Activated T-helper 17 cell treated with anti-CD3 and anti-CD28 coated beads, Interleukin-2, amount 50 U/mL, for 72 hours (primary cell): ENCODE data around the gene TBC1D5. TPM values are rescaled to one million over a fixed set of nuclear protein-coding genes. Genes with fewer than 3 reads are reported as not detected.

Experiments
- ATAC-seq: fragments of 150-1000 bp; cut with Tn5 transposase; replicated peaks from 2 replicates; pipeline ENCODE4 v1.10.0; 2021; ENCODE audit warnings: mild to moderate bottlenecking, moderate library complexity
- H3K27ac Mint-ChIP-seq: one replicate; pipeline ENCODE4 v1.8.0; 2022; ENCODE audit warnings: mixed read lengths
- H3K27me3 Mint-ChIP-seq: one replicate; pipeline ENCODE4 v1.8.0; 2022; ENCODE audit warnings: mixed read lengths
- H3K36me3 Mint-ChIP-seq: one replicate; pipeline ENCODE4 v1.8.0; 2022; ENCODE audit warnings: low read depth, mild to moderate bottlenecking, mixed read lengths
- H3K4me1 Mint-ChIP-seq: one replicate; pipeline ENCODE4 v1.8.0; 2022; ENCODE audit warnings: mixed read lengths
- H3K4me3 Mint-ChIP-seq: one replicate; pipeline ENCODE4 v1.8.0; 2022; ENCODE audit warnings: mild to moderate bottlenecking, mixed read lengths
- H3K9me3 Mint-ChIP-seq: one replicate; pipeline ENCODE4 v1.8.0; 2022; ENCODE audit warnings: mixed read lengths
- total RNA-seq, 2 donors: library from RNA; stranded (reverse); gene quantifications; one replicate each; pipeline ENCODE4 v1.2.3, GENCODE V29; 2022

The TBC1D5 gene
- total RNA-seq, 2 donors from 2014 or later = 43.9 to 53.2 TPM

DNA sequence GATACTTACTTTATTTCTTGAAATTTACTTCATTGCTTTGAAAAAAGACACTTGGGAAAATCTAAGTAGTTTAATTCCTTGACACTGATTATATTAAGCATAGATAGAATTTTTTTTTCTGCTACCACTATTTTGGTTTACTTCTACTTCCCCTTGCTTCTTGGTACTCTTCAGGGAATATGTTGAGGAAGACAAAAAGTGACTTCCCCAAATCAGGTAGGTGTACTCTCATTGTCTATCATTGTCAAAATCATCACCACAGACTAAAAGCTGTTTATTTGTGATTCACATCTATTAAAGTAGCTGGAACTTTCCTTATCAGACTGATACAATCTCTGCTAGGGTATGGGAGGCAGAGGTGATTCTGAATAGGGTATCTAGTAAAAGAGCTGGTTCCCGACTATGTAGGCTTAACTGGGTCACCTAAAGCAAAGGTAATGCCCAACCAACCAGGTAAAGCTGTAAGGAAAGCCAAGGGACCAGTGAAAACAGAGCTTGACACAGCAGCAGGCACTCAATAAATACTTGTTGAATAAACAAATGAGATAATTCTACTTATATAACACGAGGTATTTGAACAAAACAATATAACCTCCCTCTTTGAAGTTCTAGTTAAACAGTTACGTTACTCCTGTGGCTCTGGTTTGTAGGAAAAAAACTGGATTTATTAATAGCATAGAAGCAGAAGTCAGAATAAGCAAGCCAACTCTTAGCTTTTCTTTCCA, 510.7 kb downstream of the TBC1D5 start:
- ATAC-seq = no peak
- Mint-ChIP-seq H3K27ac (no peak overlapping the region), H3K4me1 (peaks cover 11% of the 10 kb centered on the region), H3K9me3 (no peaks in the 10 kb centered on the region), H3K27me3 (no peaks in the 10 kb centered on the region), H3K4me3 (no peak overlapping the region), H3K36me3 (no peaks in the 10 kb centered on the region)

DNA sequence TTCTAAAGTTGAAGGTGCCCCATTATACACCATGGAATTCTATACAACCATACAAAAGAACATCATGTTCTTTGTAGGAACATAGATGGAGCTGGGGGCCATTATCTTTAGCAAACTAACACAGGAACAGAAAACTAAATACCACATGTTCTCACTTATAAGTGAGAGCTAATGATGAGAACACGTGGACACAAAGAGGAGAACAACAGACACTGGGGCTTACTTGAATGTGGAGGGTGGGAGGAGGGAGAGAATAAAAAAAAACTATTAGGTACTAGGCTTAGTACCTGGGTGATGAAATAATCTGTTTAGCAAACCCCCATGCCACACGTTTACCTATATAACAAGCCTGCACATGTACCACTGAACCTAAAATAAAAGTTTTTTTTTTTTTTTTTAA, 515.0 kb downstream of the TBC1D5 start:
- H3K4me1 Mint-ChIP-seq = no peaks in the 10 kb centered on the region
- H3K27me3 Mint-ChIP-seq = no peaks in the 10 kb centered on the region
- peak overlapping the region; percentile 9 for H3K27ac Mint-ChIP-seq
- no peak overlapping the region for H3K4me3 Mint-ChIP-seq
- ATAC-seq = no peak
- peaks cover 5% of the 10 kb centered on the region for H3K36me3 Mint-ChIP-seq
- H3K9me3 Mint-ChIP-seq = no peaks in the 10 kb centered on the region

DNA sequence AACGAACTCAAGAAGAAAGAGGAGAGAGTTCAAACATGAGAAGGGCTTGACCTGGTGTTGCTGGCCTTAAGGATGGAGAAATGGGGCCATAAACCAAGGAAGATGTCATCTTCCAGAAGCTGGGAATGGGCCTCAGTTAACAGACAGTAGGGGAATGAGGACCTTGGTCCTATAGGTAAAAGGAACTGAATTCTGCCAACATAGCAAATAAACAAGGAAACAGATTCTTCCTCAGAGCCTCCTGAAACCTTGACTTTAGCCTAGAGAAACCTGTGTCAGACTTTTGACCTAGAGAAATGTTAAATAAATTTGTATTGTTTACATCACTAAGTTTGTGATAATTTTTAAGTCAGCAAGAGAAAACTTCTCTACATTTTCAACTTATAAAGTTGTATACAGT, 520.9 kb downstream of the TBC1D5 start:
- Mint-ChIP-seq H3K4me3 (no peak overlapping the region), H3K27ac (no peak overlapping the region), H3K27me3 (no peaks in the 10 kb centered on the region), H3K9me3 (no peaks in the 10 kb centered on the region), H3K36me3 (peaks cover 22% of the 10 kb centered on the region), H3K4me1 (no peaks in the 10 kb centered on the region)
- no peak for ATAC-seq

DNA sequence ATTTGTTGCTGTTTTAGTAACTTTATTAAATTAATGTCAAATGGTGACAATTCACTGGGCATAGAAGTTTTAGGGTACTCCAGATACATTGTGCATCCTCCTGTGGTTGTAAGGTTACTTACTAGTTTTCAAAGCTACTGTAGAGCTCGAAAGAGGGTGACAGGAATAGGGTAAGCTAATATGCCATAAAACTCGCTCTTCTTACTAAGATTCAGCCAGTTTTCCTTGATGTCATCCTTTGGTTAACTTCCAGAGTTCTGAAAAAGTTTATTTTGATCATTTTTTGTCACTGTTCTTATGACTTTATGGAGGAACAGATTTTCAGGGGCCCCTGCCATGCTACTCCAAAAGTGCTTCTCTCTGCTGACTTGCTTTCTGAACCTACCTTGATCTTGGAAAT, 522.8 kb downstream of the TBC1D5 start:
- Mint-ChIP-seq H3K27ac (no peak overlapping the region), H3K27me3 (no peaks in the 10 kb centered on the region), H3K4me1 (no peaks in the 10 kb centered on the region), H3K36me3 (peaks cover 22% of the 10 kb centered on the region), H3K9me3 (no peaks in the 10 kb centered on the region), H3K4me3 (no peak overlapping the region)
- ATAC-seq = no peak

DNA sequence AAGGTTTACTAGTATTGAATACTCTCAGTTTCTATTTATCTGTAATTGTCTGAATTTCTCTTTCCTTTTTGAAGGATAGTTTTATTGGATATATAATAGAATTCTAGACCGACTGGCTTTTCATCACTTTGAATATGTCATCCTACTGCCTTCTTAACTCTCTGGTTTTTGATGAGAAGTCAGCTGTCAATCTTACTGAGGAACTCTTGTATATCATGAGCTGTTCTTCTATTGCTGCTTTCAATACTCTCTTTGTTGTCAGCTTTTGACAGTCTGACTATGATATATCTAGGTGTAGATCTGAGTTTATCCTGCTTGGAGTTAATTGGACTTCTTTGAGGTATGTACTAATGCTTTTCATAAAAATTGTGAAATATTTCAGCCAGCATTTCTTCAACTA, 523.8 kb downstream of the TBC1D5 start:
- Mint-ChIP-seq H3K27ac (no peak overlapping the region), H3K36me3 (peaks cover 22% of the 10 kb centered on the region), H3K4me3 (no peak overlapping the region), H3K9me3 (no peaks in the 10 kb centered on the region), H3K4me1 (no peaks in the 10 kb centered on the region), H3K27me3 (no peaks in the 10 kb centered on the region)
- ATAC-seq = no peak

DNA sequence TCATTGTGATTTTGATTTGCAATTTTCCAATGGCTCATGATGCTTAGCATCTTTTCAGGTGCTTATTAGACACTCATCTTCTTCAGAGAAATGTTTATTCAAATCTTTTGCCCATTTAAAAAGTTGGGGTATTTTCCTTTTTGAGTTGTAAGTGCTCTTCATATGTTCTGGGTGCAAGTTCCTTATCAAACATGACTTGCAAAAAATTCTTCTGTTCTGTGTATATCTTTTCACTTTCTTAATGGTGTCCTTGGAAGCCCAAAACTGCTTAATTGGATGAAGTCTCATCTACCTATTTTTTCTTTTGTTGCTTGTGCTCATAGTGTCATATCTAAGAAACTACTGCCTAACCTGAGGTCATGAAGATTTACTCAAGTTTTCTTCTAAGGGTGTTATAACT, 524.8 kb downstream of the TBC1D5 start:
- Mint-ChIP-seq H3K4me3 (no peak overlapping the region), H3K36me3 (peaks cover 22% of the 10 kb centered on the region), H3K4me1 (no peaks in the 10 kb centered on the region), H3K9me3 (no peaks in the 10 kb centered on the region), H3K27ac (no peak overlapping the region), H3K27me3 (no peaks in the 10 kb centered on the region)
- ATAC-seq = no peak

DNA sequence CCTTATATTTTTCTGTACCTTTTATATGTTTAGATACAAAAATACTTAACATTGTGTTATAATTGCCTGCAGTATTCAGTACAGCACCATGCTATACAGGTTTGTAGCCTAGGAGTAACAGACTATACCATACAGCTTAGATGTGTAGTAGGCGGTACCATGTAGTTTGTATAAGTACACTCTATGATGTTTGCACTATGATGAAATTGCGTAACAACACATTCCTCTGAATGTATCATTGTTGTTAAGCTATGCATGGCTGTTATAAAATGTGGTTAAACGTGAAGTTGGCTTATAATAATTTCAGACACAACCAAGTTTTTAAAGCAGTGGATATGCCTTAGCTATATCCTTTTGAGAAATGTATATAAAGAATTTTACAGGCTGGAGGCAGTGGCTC, 529.3 kb downstream of the TBC1D5 start:
- peaks cover 27% of the 10 kb centered on the region for H3K36me3 Mint-ChIP-seq
- no peaks in the 10 kb centered on the region for H3K27me3 Mint-ChIP-seq
- H3K27ac Mint-ChIP-seq = no peak overlapping the region
- no peak overlapping the region for H3K4me3 Mint-ChIP-seq
- ATAC-seq = no peak
- no peaks in the 10 kb centered on the region for H3K4me1 Mint-ChIP-seq
- no peaks in the 10 kb centered on the region for H3K9me3 Mint-ChIP-seq

DNA sequence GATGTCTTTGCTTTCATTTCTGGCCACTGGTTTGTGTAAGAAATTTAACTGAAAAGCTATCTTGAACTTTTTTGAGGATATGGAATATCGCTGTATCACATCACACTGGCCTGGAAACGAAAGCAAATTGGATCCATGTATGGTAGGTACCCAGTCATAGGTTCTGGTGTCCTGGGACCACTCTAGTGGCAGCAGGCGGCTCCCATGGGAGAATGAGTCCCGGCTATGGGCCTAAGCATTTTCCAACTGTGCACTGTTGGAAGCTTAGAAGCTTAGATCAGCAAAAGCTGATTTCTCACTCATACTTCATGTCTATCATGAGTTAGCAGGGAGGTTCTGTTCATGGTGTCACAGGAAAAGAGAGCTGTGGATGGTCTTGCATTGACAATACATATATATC, 534.5 kb downstream of the TBC1D5 start:
- peaks cover 36% of the 10 kb centered on the region for H3K36me3 Mint-ChIP-seq
- ATAC-seq = no peak
- no peaks in the 10 kb centered on the region for H3K27me3 Mint-ChIP-seq
- no peak overlapping the region for H3K4me3 Mint-ChIP-seq
- H3K4me1 Mint-ChIP-seq = no peaks in the 10 kb centered on the region
- no peak overlapping the region for H3K27ac Mint-ChIP-seq
- peaks cover 6% of the 10 kb centered on the region for H3K9me3 Mint-ChIP-seq

DNA sequence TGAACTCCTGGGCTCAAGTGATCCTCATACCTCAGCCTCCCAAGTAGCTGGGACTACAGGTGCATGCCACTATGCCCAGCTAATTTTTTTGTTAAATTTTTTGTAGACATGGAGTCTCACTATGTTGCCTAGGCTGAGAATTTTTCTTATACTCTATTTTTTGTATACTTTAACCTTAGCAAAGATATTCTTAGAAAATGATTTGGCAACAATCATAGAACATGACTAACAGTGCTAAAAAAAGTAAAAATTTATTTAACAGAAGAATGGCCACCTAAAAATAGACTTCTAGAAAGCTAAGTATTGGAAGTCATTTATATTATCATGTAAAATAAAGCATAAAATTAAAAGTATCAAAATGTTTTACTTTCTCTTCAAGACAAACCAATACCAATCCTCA, 535.4 kb downstream of the TBC1D5 start:
- H3K4me3 Mint-ChIP-seq = no peak overlapping the region
- no peak overlapping the region for H3K27ac Mint-ChIP-seq
- peaks cover 43% of the 10 kb centered on the region for H3K36me3 Mint-ChIP-seq
- no peak for ATAC-seq
- H3K4me1 Mint-ChIP-seq = no peaks in the 10 kb centered on the region
- H3K9me3 Mint-ChIP-seq = peaks cover 9% of the 10 kb centered on the region
- H3K27me3 Mint-ChIP-seq = no peaks in the 10 kb centered on the region

DNA sequence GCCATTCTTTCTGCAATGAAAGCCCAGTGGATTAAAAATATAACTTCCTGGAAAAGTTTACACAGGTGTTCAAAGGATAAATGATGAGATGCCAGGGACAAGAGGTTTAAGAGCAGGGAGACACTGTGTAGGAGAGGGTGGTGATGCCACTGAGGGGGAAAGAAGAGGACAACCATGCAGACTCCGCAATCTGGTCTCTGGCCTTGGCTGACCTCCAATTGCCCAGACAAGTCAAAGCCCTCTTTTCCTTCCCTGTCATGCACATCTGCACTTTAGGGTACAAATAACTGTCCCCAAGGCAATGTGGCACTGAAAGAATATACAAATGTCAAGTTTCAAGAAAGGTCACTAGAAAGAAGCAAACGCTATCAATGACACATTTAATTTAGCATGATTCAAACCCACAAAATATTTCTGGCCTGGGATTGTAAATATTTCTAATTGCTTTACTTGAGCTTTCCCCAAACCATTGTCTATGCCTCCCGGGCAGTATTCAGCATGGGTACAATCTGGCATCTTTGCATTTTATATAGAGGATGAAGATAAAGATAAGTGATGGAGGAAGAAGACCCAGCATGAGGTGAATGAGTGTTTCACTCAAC, 538.3 kb downstream of the TBC1D5 start:
- no peak overlapping the region for H3K4me3 Mint-ChIP-seq
- H3K4me1 Mint-ChIP-seq = no peaks in the 10 kb centered on the region
- H3K9me3 Mint-ChIP-seq = peaks cover 13% of the 10 kb centered on the region
- H3K36me3 Mint-ChIP-seq = peaks cover 29% of the 10 kb centered on the region
- H3K27ac Mint-ChIP-seq = no peak overlapping the region
- no peaks in the 10 kb centered on the region for H3K27me3 Mint-ChIP-seq
- no peak for ATAC-seq

DNA sequence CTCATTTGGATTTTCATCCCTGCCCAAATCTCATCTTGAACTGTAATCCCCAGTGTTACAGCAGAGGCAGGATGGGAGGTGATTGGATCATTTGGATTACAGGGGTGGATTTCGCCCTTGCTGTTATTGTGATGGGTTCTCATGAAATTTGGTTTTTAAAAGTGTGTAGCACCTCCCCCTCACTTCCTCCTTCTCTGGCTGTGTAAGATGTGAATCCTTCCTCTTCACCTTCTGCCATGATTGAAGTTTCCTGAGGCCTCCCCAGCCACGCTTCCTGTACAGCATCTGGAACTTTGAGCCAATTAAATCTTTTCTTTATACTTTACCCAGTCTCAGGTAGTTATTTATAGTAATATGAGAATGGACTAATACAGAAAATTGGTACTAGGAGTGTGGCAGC, 540.9 kb downstream of the TBC1D5 start:
- Mint-ChIP-seq H3K4me1 (no peaks in the 10 kb centered on the region), H3K36me3 (peaks cover 28% of the 10 kb centered on the region), H3K4me3 (no peak overlapping the region), H3K9me3 (peaks cover 13% of the 10 kb centered on the region), H3K27me3 (no peaks in the 10 kb centered on the region), H3K27ac (no peak overlapping the region)
- ATAC-seq = no peak

DNA sequence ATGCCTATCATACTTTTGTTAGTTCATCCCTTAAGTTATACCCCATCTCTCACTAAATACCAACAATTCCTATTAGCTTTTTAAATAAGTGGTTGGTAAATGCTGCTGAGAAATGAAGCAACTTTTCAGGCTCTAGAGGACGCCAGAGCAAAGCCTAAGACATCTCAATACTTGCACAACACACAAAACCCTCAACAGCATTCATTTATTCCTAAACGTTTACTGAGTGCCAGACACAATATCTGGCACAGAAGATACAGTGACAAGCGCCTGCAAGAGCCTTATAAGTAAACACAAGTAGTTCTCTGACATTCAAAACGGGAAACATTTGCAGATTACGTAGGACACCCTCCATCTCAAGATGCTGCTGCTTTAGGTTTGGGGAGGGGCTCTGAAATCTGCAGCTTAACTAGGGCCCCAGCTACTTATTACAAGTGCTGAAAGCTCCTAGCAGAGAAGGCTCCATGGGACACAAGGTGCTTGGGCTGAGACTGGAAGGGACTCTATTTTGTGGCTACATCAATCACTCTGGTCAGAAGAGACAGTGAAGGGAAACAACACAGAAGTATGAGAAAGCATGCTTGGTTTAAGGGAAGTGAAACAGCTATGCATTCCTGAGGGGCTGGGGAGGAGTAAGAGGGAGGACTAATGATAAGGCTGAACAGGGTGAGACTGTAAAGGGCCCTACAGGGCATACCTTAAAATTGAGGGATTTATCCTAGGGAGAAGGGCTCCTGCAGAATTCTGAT, 546.4 kb downstream of the TBC1D5 start:
- no peak for ATAC-seq
- Mint-ChIP-seq H3K27me3 (no peaks in the 10 kb centered on the region), H3K4me3 (no peak overlapping the region), H3K4me1 (no peaks in the 10 kb centered on the region), H3K36me3 (no peaks in the 10 kb centered on the region), H3K27ac (no peak overlapping the region), H3K9me3 (no peaks in the 10 kb centered on the region)

DNA sequence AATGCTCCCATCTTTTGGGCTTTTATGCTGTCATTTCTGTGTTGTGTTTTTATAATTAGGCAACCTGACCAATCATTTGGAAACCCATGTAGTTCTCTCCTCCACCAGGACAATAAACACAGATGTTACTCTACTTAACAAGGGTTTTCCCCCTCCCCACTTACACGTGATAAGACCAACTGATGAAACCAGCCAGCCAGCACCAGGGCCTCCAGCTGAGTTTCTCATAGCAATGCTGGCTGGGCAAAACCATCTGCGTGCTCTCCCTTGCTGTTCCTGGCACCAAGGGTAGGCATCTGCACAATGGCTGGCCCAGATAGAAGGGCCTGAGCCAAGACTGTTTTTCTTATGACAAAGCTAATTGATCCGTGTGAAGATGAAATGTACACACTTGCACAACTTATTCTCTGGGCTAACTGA, 547.2 kb downstream of the TBC1D5 start:
- Mint-ChIP-seq H3K9me3 (no peaks in the 10 kb centered on the region), H3K4me1 (no peaks in the 10 kb centered on the region), H3K36me3 (no peaks in the 10 kb centered on the region), H3K27ac (no peak overlapping the region), H3K27me3 (no peaks in the 10 kb centered on the region), H3K4me3 (no peak overlapping the region)
- peak; percentile 80 for ATAC-seq

DNA sequence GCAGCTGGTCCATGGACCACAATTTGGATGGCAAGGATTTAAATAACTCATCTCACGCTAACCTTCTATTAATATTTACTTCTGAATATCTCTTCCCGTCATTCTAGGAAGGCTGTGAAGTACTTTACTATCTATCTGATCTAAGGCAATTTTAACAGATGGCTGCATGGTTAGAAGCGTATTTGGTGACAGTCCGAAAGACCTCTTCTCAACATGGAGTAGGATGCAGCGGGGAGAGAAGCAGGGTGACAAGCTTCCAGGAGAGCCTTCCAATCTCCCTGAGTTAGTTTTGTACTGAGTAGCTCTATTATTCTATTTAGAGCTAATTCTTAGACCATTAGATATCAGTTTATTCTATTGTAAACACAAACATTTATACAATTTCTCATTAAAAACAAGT, 548.3 kb downstream of the TBC1D5 start:
- no peaks in the 10 kb centered on the region for H3K36me3 Mint-ChIP-seq
- H3K27ac Mint-ChIP-seq = no peak overlapping the region
- no peaks in the 10 kb centered on the region for H3K27me3 Mint-ChIP-seq
- H3K4me3 Mint-ChIP-seq = no peak overlapping the region
- ATAC-seq = no peak
- H3K9me3 Mint-ChIP-seq = no peaks in the 10 kb centered on the region
- no peaks in the 10 kb centered on the region for H3K4me1 Mint-ChIP-seq

DNA sequence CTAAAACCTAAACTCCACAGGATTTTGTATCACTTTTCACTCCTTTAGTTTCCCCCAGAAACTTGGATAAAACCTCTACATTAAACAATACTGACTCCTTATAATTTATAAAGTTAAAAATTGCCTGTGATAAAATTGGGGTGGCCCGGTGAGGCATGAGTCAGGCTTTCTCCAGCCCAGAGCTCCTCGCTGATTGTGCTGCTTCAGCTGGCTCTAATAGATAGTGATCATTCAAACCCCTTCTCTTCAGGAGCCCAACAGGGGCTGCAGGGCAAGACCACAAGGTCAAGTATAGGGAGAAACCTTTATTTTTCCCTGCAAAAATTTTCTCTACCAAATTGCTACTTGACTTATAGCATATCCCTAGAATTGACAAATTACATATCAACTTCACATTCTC, 549.4 kb downstream of the TBC1D5 start:
- Mint-ChIP-seq H3K36me3 (no peaks in the 10 kb centered on the region), H3K27me3 (no peaks in the 10 kb centered on the region), H3K9me3 (no peaks in the 10 kb centered on the region), H3K27ac (no peak overlapping the region), H3K4me3 (no peak overlapping the region), H3K4me1 (no peaks in the 10 kb centered on the region)
- no peak for ATAC-seq
